ENCODE results near the gene CDK5RAP1.
"Not testable (repeated sequence)": the region's sequence is repeated elsewhere in the genome, so short reads cannot be mapped to it uniquely, and the experiment has no call there.

- TF ChIP-seq LARP7 (IDR thresholded peaks at IDR 0.05); CTCF (IDR thresholded peaks at IDR 0.05 in 2 of 3, conservative IDR thresholded peaks at IDR 0.05 in 1 of 3; ENCODE audit: insufficient read depth in 2 of 3, low read depth in 1 of 3, low read length in 3 of 3); ZNF23 (CRISPR knock-in tag; IDR thresholded peaks at IDR 0.05); GTF2A2 (tag; IDR thresholded peaks at IDR 0.05); SIN3B (IDR thresholded peaks at IDR 0.05; ENCODE audit: low read depth); CBX3 (IDR thresholded peaks at IDR 0.05; ENCODE audit: borderline replicate concordance in 1 of 2, low read length in 2 of 2); SMAD4 (CRISPR knock-in tag; conservative IDR thresholded peaks at IDR 0.05); NFE2 (IDR thresholded peaks at IDR 0.05; ENCODE audit: low read depth); ZNF79 (CRISPR knock-in tag; IDR thresholded peaks at IDR 0.05; ENCODE audit: low read depth); ZBTB33 (CRISPR knock-in tag; IDR thresholded peaks at IDR 0.05): not testable (repeated sequence)
These were observed 39.2 kb upstream of the CDK5RAP1 start for GRCh38 chr20:33440562-33440961.
